ENCODE data around the gene ERC2.

DNA sequence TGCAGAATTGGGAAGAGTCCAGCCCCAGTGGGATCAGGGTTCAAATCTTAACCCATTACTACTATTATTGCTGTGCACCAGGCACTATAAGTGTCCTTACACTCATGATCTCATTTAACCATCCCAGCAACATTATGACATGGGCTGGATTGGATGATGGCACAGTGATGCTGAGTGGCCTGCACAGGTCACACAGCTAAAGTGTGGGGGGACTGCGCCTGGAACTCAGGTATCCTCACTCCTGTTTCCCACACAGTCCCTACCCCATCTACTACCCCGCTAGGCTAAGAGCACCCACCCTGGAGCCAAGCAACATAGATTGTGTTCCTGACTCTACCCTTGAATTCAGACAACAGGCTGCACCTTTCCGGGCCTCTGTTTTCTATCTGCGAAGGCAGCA is 997.2 kb downstream of the ERC2 start:
- TF ChIP-seq, protein P1, sequence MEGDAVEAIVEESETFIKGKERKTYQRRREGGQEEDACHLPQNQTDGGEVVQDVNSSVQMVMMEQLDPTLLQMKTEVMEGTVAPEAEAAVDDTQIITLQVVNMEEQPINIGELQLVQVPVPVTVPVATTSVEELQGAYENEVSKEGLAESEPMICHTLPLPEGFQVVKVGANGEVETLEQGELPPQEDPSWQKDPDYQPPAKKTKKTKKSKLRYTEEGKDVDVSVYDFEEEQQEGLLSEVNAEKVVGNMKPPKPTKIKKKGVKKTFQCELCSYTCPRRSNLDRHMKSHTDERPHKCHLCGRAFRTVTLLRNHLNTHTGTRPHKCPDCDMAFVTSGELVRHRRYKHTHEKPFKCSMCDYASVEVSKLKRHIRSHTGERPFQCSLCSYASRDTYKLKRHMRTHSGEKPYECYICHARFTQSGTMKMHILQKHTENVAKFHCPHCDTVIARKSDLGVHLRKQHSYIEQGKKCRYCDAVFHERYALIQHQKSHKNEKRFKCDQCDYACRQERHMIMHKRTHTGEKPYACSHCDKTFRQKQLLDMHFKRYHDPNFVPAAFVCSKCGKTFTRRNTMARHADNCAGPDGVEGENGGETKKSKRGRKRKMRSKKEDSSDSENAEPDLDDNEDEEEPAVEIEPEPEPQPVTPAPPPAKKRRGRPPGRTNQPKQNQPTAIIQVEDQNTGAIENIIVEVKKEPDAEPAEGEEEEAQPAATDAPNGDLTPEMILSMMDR (IDR thresholded peaks at IDR 0.05; ENCODE audit: insufficient read depth, low read length, poor library complexity, severe bottlenecking) = no peak
- no peak for TF ChIP-seq EZH2phosphoT487 (conservative IDR thresholded peaks at IDR 0.05; ENCODE audit: low read length)

All from SU-DHL-6 (cell line).